B cell (primary cell): ENCODE results near the gene ARHGEF4. TPM values are rescaled to one million over a fixed set of nuclear protein-coding genes. Genes with fewer than 3 reads are reported as not detected.
A peak's percentile ranks its signal among the peaks of the same experiment; 100 is the strongest.

ENCODE experiments used
- ATAC-seq: fragments of 200-7000 bp; cut with Tn5 transposase; one replicate; pipeline ENCODE4 v1.10.0; 2021; ENCODE audit warnings: low read depth, mild to moderate bottlenecking, moderate number of reproducible peaks, moderate library complexity
- CTCF ChIA-PET: fragments of 350-600 bp; sonication (Branson Sonifier 250); formaldehyde crosslinking; loops from one replicate; lab custom pipeline; 2021; ENCODE audit warnings: antibody characterized with exemption, inconsistent platforms; lab: Charles Lee
- POLR2A ChIA-PET: fragments of 350-600 bp; sonication (Branson Sonifier 250); formaldehyde crosslinking; loops from one replicate; lab custom pipeline; 2021; ENCODE audit warnings: antibody characterized with exemption; lab: Charles Lee
- DNase-seq: peaks from one replicate; pipeline ENCODE4 v3.0.0; 2013
- H2AFZ ChIP-seq: 2 replicates; pipeline ENCODE4 v1.6.1; 2012; ENCODE audit warnings: mild to moderate bottlenecking, low read depth, low read length; ENCODE audit not compliant: insufficient read depth, poor library complexity, severe bottlenecking
- H3K27ac ChIP-seq, 2 donors: 1 replicate in 1 of 2; 2 replicates in 1 of 2; pipeline ENCODE4 v1.5.1; 2012 to 2013; ENCODE audit warnings: low read length in 2 of 2, mild to moderate bottlenecking in 2 of 2, moderate library complexity in 1 of 2
- H3K27me3 ChIP-seq, 4 experiments: fragments of 200-600 bp in 1 of 4; sonication (generic) in 1 of 4; replicated peaks in 1 of 4; 1 replicate in 2 of 4; 2 replicates in 2 of 4; pipeline versions ENCODE4 v1.6.1 to v1.7.0; 2013 to 2016; ENCODE audit warnings: low read length in 3 of 4, mild to moderate bottlenecking in 2 of 4, mixed read lengths in 1 of 4, moderate library complexity in 1 of 4; ENCODE audit not compliant: insufficient read depth in 4 of 4, control insufficient read depth in 3 of 4; ENCODE audit errors: control extremely low read depth in 1 of 4
- H3K36me3 ChIP-seq, 2 experiments: replicated peaks in 1 of 2; 1 replicate in 1 of 2; 2 replicates in 1 of 2; pipeline versions ENCODE4 v1.6.1 to v1.7.1; 2013; ENCODE audit warnings: low read length in 1 of 2; ENCODE audit not compliant: insufficient read depth in 2 of 2, control insufficient read depth in 1 of 2; ENCODE audit errors: control extremely low read depth in 1 of 2, extremely low read depth in 1 of 2
- H3K4me1 ChIP-seq, 2 donors: fragments of 200-600 bp in 1 of 2; sonication (generic) in 1 of 2; 1 replicate in 1 of 2; 2 replicates in 1 of 2; pipeline versions ENCODE4 v1.5.1 to v1.6.1; 2013 to 2017; ENCODE audit warnings: low read length in 2 of 2; ENCODE audit not compliant: control insufficient read depth in 2 of 2, insufficient read depth in 2 of 2
- H3K4me2 ChIP-seq: replicated peaks from 2 replicates; pipeline ENCODE3; 2012; ENCODE audit warnings: mild to moderate bottlenecking, low read depth, low read length; ENCODE audit not compliant: poor library complexity, severe bottlenecking
- H3K4me3 ChIP-seq, 5 experiments: fragments of 200-600 bp in 1 of 5; sonication (generic) in 1 of 5; 1 replicate in 3 of 5; 2 replicates in 2 of 5; pipeline versions ENCODE4 v1.5.1 to v1.7.0; 2011 to 2016; ENCODE audit warnings: low read length in 4 of 5, mild to moderate bottlenecking in 4 of 5, low read depth in 2 of 5, control low read depth in 1 of 5, moderate library complexity in 1 of 5; ENCODE audit not compliant: insufficient read depth in 1 of 5; ENCODE audit errors: control extremely low read depth in 1 of 5, extremely low read depth in 1 of 5
- H3K79me2 ChIP-seq: fragments of 200-600 bp; sonication (generic); one replicate; pipeline ENCODE4 v1.6.0; 2016; ENCODE audit warnings: low read length; ENCODE audit not compliant: control insufficient read depth, insufficient read depth
- H3K9ac ChIP-seq: fragments of 200-600 bp; sonication (generic); 2 replicates; pipeline ENCODE4 v1.6.1; 2017; ENCODE audit warnings: mild to moderate bottlenecking, low read length, moderate library complexity
- H3K9me3 ChIP-seq, 3 donors: one replicate each; pipeline versions ENCODE4 v1.6.1 to v1.7.1; 2013; ENCODE audit warnings: low read length in 2 of 3; ENCODE audit not compliant: control insufficient read depth in 2 of 3, insufficient read depth in 1 of 3; ENCODE audit errors: control extremely low read depth in 1 of 3
- H4K20me1 ChIP-seq: 2 replicates; pipeline ENCODE4 v1.6.0; 2012; ENCODE audit warnings: mild to moderate bottlenecking, low read length; ENCODE audit not compliant: insufficient read depth, control insufficient read depth, poor library complexity, severe bottlenecking
- H3K27ac Mint-ChIP-seq: one replicate; pipeline ENCODE4 v1.8.0; 2021; ENCODE audit warnings: mixed read lengths
- H3K27me3 Mint-ChIP-seq: one replicate; pipeline ENCODE4 v1.8.0; 2021; ENCODE audit warnings: mixed read lengths
- H3K4me1 Mint-ChIP-seq: one replicate; pipeline ENCODE4 v1.8.0; 2021; ENCODE audit warnings: mixed read lengths
- H3K4me3 Mint-ChIP-seq: one replicate; pipeline ENCODE4 v1.8.0; 2021; ENCODE audit warnings: mixed read lengths
- H3K9me3 Mint-ChIP-seq: one replicate; pipeline ENCODE4 v1.8.0; 2022; ENCODE audit warnings: mixed read lengths; ENCODE audit not compliant: insufficient read depth
- CTCF ChIP-seq: fragments of 200-600 bp; IDR thresholded peaks from one replicate; pipeline ENCODE4 v1.8.0; 2022; ENCODE audit warnings: antibody characterized with exemption, mild to moderate bottlenecking
- EZH2 ChIP-seq: IDR thresholded peaks from 2 replicates; pipeline ENCODE4 v1.6.1; 2012; ENCODE audit warnings: borderline replicate concordance, low read depth, mild to moderate bottlenecking, moderate library complexity, low read length; ENCODE audit not compliant: insufficient read depth, poor library complexity, severe bottlenecking
- WGBS: methylation state at CpG from one replicate; pipeline ENCODE4 v1.1.5; 2013; ENCODE audit warnings: missing lambda C conversion rate; ENCODE audit not compliant: insufficient coverage; 5-methylcytosine and 5-hydroxymethylcytosine counted together
- intact Hi-C: fragments of 100-400 bp; cut with micrococcal nuclease; formaldehyde crosslinking; loops from one replicate; pipeline ENCODE4 v1.10.0; 2022
- polyA plus RNA-seq: library from polyadenylated mRNA; depleted of rRNA; stranded (reverse); fragments of >200 nt; gene quantifications from 2 replicates; pipeline ENCODE4 v1.2.3, GENCODE V29; 2012
- total RNA-seq, 2 donors: library from RNA; stranded (reverse); fragments of 120-200 nt in 1 of 2; gene quantifications; 1 replicate in 1 of 2; 2 replicates in 1 of 2; pipeline versions ENCODE4 v1.2.3 to v1.2.4, GENCODE V29; 2013 to 2022

The ARHGEF4 gene
- total and polyA plus RNA-seq, 2 donors (not counting 1 experiment from before 2014, with no cell fraction given) = 2.1 TPM; not detected in 1

DNA sequence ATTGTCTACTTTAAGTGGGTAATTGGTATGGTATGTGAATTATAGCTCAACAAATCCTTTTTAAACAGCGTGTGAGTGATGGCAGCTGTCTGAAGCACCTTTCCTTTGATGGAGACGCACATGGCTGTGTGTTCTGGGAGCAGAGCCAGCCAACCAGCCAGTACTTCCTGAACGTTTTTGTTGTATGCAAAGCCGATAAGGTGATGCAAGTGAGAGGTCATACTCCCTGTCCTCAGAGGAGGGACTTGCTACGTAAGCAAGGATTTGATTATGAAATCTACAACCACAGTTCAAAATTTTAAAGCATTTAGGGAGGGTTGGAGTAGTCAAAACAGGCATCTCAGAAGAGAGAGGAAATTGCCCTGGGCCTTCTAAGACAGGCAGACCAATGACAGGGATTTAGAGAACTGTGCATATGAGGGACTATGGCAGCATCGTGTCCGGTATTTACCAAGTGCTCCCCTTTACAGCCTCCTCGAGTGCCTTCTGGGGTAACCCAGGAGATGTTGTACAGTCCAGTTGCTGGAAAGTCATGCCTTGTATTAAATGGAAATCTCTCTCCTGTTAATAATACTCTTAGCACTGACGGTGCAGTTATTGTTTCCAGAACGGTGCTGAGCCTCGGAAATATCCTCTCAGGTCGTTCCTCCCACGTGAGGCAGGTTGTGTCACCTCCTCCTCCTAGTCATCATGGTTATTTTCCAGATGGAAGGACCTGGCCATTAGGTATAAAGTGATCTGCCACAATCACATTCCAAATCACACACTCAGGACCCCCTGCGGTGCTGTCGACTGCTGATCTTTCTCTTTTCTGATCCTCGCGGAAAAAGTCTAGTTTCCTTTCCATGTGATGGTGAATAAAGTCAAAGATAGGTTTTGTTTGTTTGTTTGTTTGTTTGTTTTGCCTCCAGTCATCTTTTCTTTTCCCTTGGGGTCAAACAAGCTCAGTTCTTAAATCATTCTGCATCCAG is 28.4 kb downstream of the ARHGEF4 start:
- H3K27me3 Mint-ChIP-seq = peaks cover 8% of the 10 kb centered on the region
- H3K27me3 ChIP-seq = no peaks in the 10 kb centered on the region
- ATAC-seq (no peak), DNase-seq (no peak)
- TF ChIP-seq CTCF (no peak), EZH2 (no peak)
- CTCF ChIA-PET = interaction anchor here (1.0 kb wide), 1 partner anchor 8 kb away, joined by 3 read pairs; no protein-coding TSS in a partner anchor
- 74% methylated on average over 6 of the region's 17 CpGs for WGBS
- H3K4me1 ChIP-seq = no peaks in the 10 kb centered on the region
- no peaks in the 10 kb centered on the region for H4K20me1 ChIP-seq
- H3K4me1 Mint-ChIP-seq = no peaks in the 10 kb centered on the region
- no peak overlapping the region for H3K4me3 ChIP-seq
- H3K4me2 ChIP-seq = no peak overlapping the region
- H3K36me3 ChIP-seq = no peaks in the 10 kb centered on the region
- intact Hi-C loops = no loop called here
- no peak overlapping the region for H3K9ac ChIP-seq
- no peaks in the 10 kb centered on the region for H3K9me3 Mint-ChIP-seq
- no peaks in the 10 kb centered on the region for H3K9me3 ChIP-seq
- H2AFZ ChIP-seq = no peak overlapping the region
- no peaks in the 10 kb centered on the region for H3K79me2 ChIP-seq
- peak overlapping the region; percentile 41 for H3K27ac Mint-ChIP-seq
- H3K4me3 Mint-ChIP-seq = no peak overlapping the region
- POLR2A ChIA-PET = no interaction called here
- no peak overlapping the region for H3K27ac ChIP-seq
